ENCODE measurements around the gene WDR41.
"Not testable (repeated sequence)": the region's sequence is repeated elsewhere in the genome, so short reads cannot be mapped to it uniquely, and the experiment has no call there.

The WDR41 gene

GRCh38 chr5:77383336-77383735, 108.8 kb downstream of the WDR41 start:
- not testable (repeated sequence) for H3K36me3 Mint-ChIP-seq; DNase-seq; H3K27me3 Mint-ChIP-seq; H3K4me3 Mint-ChIP-seq; H3K9me3 Mint-ChIP-seq; H3K27ac Mint-ChIP-seq; ATAC-seq (replicated peaks); H3K4me1 Mint-ChIP-seq
